Endothelial cell of umbilical vein (primary cell): ENCODE measurements around the gene POLE.

Source experiments
- CTCF ChIP-seq, 2 donors: IDR thresholded peaks; 1 replicate in 1 of 2; 2 replicates in 1 of 2; pipeline ENCODE4 v1.5.1; 2011; ENCODE audit warnings: low read length in 2 of 2, mild to moderate bottlenecking in 2 of 2, moderate library complexity in 2 of 2, control low read depth in 1 of 2, inconsistent platforms in 1 of 2, low read depth in 1 of 2; ENCODE audit not compliant: insufficient read depth in 1 of 2; ENCODE audit errors: extremely low read depth in 1 of 2
- EZH2 ChIP-seq: IDR thresholded peaks from 2 replicates; pipeline ENCODE4 v1.6.1; 2012; ENCODE audit warnings: borderline replicate concordance, low read depth, mild to moderate bottlenecking, moderate library complexity, low read length, inconsistent platforms; ENCODE audit not compliant: severe bottlenecking
- JUN ChIP-seq: IDR thresholded peaks from 2 replicates; pipeline ENCODE4 v1.6.1; 2011; ENCODE audit warnings: borderline replicate concordance, low read depth; ENCODE audit not compliant: insufficient read length, insufficient read depth
- POLR2A ChIP-seq: IDR thresholded peaks from 2 replicates; pipeline ENCODE4 v1.6.1; 2012; ENCODE audit warnings: low read depth, mild to moderate bottlenecking, control low read depth, low read length
- POLR2AphosphoS5 ChIP-seq: IDR thresholded peaks from 2 replicates; pipeline ENCODE4 v1.6.1; 2012; ENCODE audit warnings: low read depth, mild to moderate bottlenecking, control low read depth, low read length, moderate library complexity; ENCODE audit not compliant: insufficient read depth
- TF ChIP-seq, protein P1 (sequence below): IDR thresholded peaks from 2 replicates; pipeline ENCODE4 v1.6.1; 2011; ENCODE audit not compliant: insufficient read depth, insufficient read length

- TF ChIP-seq POLR2AphosphoS5: no peak
- no peak for TF ChIP-seq POLR2A
- TF ChIP-seq EZH2: peak; percentile 33
- TF ChIP-seq CTCF (IDR thresholded peaks at IDR 0.05; ENCODE audit: extremely low read depth in 1 of 2, insufficient read depth in 1 of 2, low read depth in 1 of 2, low read length in 2 of 2): no peak
- TF ChIP-seq, protein P1, sequence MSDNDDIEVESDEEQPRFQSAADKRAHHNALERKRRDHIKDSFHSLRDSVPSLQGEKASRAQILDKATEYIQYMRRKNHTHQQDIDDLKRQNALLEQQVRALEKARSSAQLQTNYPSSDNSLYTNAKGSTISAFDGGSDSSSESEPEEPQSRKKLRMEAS: no peak
- no peak for TF ChIP-seq JUN
Observed at GRCh38 chr12:132604151-132604618, 83.0 kb downstream of the POLE start.
